ENCODE results near the gene RAPGEF4.

RAPGEF4 gene

DNA sequence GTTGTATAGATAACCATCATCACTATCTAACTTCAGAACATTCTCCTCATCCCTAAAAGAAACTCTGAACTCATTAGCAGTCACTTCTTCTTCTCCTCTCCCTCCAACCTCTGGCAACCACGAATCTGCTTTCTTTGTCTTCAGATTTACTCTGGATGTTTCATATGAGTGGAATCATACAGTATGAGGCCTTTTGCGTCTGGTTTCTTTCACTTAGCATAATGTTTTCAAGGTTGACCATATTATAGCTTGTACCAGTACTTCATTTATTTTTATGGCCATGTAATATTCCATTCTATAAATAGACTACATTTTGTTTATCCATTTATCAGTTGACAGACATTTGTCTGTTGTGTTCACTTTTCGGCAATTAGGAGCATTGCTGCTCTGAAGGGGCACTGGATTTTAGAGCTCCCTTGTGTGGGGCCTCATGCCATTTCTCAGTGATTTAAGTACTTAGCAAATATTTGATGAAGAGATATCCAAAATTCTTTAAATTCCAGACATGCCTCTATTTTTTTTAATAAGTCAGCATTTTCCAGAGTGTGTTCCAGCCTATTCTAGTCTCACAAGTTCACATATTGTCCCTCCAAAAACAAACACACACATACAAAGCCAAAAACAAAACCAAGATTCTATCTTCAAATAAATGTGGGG is 317.5 kb downstream of the RAPGEF4 start:
- no peak for DNase-seq (ENCODE audit: extremely low read depth in 1 of 2, low read depth in 1 of 2)

- no peak for DNase-seq (ENCODE audit: extremely low read depth in 1 of 2, low read depth in 1 of 2)
Measured at GRCh38 chr2:173054466-173054865, 318.8 kb downstream of the RAPGEF4 start.

DNA sequence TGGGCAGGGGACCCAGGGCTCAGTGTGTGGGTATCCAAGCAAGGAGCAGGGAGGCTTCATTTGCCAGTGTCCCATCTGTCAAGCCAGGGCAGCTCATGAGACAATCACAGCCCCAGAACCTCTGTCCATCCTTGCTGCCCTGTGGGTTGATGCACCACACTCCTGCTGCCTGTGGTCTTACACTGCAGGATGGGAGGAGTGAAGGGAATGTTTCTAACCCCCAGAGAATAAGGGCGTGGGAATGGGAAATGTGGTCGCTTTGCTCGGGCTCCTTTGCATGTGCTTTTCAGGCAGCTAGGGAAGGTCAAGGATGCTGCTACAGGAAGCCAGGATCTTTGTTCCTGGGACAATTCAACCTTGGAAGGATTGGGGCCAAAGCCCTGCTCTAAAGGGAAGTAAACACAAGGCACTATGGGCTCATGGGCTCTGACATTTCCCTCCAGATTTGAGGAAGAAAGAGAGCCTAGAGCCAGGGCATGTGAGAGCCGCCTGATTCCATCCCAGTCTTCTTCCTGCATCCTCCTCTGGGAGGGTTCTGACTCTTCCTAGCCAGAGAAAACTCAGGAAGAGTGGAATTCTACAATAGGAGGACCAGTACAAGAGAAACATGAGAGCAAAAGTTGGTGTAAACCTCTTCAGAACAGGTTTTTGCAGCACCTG is 321.2 kb downstream of the RAPGEF4 start:
- DNase-seq (ENCODE audit: extremely low read depth in 1 of 2, low read depth in 1 of 2): no peak

DNA sequence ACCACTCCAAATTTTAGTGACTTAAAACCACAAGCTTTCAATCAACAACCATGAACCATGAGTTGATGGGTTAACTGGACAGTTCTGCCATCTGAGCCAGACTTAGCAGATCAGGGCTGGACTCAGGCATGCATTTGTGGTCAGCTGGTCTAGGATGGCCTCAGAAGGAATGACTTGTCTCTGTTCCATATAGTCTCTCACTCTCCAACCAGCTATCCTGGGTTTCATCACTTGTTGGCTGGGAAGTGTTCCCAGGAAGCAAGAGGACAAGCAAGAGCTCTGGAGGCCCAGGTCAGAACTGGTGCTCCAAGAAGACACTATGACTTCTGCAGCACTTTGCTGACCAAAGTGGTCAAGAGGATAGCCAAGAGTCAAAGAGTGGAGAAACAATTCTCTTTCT is 322.5 kb downstream of the RAPGEF4 start:
- DNase-seq (ENCODE audit: extremely low read depth in 1 of 2, low read depth in 1 of 2): no peak

DNA sequence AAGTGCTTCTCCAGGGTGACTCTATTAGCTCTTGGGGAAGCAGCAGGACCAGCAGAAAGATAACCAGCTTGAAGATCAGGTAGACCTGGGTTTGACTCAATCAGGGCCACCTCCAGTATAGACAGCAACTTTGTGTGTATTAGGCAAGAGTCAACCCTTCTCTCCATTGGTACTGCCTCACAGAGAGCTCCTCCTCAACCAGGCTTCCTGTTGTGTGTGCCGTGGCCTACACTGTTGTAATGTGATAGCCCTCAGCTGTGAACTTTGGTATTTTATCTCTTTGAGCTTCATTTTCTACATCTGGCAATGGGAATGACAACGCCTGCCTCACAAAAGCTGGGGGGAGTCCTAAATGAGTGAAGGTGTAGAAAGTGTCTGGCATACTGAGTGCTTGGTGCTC is 323.0 kb downstream of the RAPGEF4 start:
- DNase-seq (ENCODE audit: extremely low read depth in 1 of 2, low read depth in 1 of 2): no peak

DNA sequence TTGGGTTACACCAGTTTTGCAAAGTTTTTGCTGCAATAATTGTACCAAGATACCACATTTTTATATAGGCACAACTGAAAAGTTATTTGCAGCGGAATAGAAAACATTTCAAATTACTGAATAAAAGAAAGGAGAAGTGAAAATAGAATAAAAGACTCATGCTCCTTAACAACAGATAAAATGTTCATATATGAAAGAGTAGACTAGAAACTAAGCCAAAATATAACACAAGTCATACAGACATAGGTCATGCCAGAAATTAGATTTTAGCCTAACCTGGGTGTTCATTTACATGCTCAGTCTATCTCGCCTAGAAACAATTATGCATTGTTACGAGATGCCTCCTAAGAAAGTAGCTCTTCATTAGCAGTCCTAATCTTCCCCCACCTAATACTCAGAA is 323.6 kb downstream of the RAPGEF4 start:
- no peak for DNase-seq (ENCODE audit: extremely low read depth in 1 of 2, low read depth in 1 of 2)

- no peak for DNase-seq (ENCODE audit: extremely low read depth in 1 of 2, low read depth in 1 of 2)
Measured at GRCh38 chr2:173059971-173060461, 324.4 kb downstream of the RAPGEF4 start.

DNA sequence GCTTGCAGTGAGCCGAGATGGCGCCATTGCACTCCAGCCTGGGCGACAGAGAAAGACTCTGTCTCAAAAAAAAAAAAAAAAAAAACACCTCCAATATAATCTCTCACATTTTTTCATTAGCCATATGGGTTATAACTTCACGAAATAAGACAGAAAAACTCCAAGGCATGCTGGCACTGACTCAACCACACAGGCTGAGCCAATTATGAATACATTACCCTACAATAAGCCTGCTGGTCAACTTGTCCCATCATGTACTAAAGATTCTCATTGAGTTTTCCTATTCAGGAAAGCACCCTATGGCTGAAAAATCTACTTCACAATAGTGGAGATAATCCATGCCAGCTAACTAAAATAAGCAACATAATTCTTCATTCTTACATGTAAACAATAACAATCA is 327.2 kb downstream of the RAPGEF4 start:
- DNase-seq (ENCODE audit: extremely low read depth in 1 of 2, low read depth in 1 of 2): no peak

GRCh38 chr2:173064151-173064805 is 328.6 kb downstream of the RAPGEF4 start:
- DNase-seq (ENCODE audit: extremely low read depth in 1 of 2, low read depth in 1 of 2): no peak

- no peak for DNase-seq (ENCODE audit: extremely low read depth in 1 of 2, low read depth in 1 of 2)
Measured at GRCh38 chr2:173066887-173067676, 331.4 kb downstream of the RAPGEF4 start.

GRCh38 chr2:173075056-173075780 is 339.6 kb downstream of the RAPGEF4 start:
- DNase-seq (ENCODE audit: extremely low read depth in 1 of 2, low read depth in 1 of 2): no peak

DNA sequence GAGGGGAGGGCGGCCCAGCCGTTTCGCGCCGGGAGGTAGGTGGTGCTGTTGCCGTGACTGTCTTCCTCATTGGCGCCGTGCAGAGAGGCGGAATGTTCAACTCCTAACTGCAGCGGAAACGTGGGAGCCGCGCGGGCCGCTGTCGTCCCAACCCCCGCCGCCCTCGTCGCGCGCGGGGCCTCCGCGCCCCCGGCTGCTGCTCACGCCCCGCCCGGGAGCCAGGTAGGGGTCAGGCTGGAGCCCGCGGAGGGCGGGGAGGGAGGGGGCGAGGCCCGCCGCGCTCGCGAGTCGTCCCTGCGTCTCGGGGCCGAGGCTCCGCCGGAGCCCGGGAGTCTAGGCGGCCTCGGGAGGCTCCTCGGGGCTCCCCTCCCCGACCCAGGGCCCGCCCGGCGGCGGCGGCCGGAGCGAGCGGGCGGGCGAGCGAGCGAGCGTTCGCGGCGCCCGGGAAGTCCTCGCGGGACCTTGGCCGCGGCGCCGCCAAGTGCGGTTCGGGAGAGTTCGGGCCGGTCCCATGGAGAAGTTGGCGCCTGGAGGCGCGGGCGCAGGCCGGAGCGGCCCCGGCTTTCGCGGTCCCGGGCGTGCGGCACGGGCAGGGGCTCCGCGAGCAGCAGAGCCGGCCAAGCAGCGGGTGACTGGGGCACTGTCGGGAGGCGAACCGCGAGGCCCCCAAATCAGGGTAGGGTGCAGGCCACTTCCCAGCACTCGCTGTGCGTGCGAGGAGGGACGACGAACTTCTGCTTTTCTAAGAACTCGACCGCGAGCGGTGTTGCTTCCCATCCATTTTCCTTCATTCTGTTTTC is 340.3 kb downstream of the RAPGEF4 start, which contains the start of gene MAP3K20:
Gene MAP3K20 (plus strand): TSS at position 66 of the 800 bp plus-strand sequence. CDS start 15,186 bp downstream, outside the sequence.
- peak in 1 of 2 donors; percentile 34 for DNase-seq (ENCODE audit: extremely low read depth in 1 of 2, low read depth in 1 of 2)

- no peak for DNase-seq (ENCODE audit: extremely low read depth in 1 of 2, low read depth in 1 of 2)
Measured at GRCh38 chr2:173076581-173077345, 341.1 kb downstream of the RAPGEF4 start.

GRCh38 chr2:173077506-173078177 is 342.0 kb downstream of the RAPGEF4 start:
- DNase-seq (ENCODE audit: extremely low read depth in 1 of 2, low read depth in 1 of 2): no peak

GRCh38 chr2:173079141-173079540 is 343.5 kb downstream of the RAPGEF4 start:
- no peak for DNase-seq (ENCODE audit: extremely low read depth in 1 of 2, low read depth in 1 of 2)

DNA sequence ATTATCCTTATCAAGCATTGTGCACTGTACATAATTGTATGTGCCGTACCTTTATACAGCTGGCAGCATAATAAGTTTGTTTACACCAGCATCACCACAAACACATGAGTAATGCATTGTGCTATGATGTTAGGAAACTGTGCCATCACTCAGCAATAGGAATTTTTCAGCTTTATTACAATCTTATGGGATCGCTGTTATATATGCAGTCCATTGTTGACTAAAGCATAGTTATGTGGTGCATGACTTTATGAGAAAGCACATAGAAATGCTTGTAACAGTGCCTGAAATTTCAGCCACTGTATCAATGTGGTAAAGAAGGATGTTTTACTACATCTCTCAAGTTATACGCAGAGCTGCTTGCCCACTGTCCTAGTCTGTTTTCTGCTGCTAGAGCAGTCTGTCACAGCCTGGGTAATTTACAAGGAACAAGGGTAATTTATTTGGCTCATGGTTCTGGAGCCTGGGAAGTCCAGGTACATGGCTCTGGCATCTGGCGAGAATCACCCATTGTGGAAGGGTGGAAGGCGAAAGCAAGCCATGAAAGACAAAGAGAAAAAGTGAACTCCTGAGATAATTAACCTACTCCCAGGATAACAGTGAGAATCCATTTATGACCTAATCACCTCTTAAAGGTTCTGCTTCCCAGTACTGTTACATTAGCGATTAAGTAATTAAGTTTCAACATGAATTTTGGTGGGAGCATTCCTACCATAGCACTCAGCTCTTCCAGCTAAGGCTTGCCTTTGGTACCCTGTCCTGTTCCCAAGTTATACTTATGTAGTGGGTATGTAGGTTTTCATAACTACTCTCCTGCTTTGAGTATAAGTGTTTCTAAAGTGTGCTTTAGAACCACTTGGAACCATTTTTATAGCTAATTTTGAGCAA is 344.6 kb downstream of the RAPGEF4 start:
- DNase-seq (ENCODE audit: extremely low read depth in 1 of 2, low read depth in 1 of 2): no peak

GRCh38 chr2:173086518-173087213 is 351.0 kb downstream of the RAPGEF4 start:
- no peak for DNase-seq (ENCODE audit: extremely low read depth in 1 of 2, low read depth in 1 of 2)
